ENCODE results near the gene DNAJB5.
"Not testable (repeated sequence)": the region's sequence is repeated elsewhere in the genome, so short reads cannot be mapped to it uniquely, and the experiment has no call there.

Gene DNAJB5

GRCh38 chr9:34989003-34989945 lies at the start of gene DNAJB5:
Gene DNAJB5 (plus strand): TSS chr9:34989745. CDS start chr9:34990631, 886 bp downstream.
- DNase-seq (ENCODE audit: low read depth in 1 of 2, low spot score in 1 of 2): peak; percentile 93 to 94

- not testable (repeated sequence) for DNase-seq (ENCODE audit: low read depth in 1 of 2, low spot score in 1 of 2)
These were observed 49.6 kb upstream of the DNAJB5 start for GRCh38 chr9:34939989-34940388.

GRCh38 chr9:34948451-34948850 lies 41.1 kb upstream of the DNAJB5 start:
- no peak for DNase-seq (ENCODE audit: low read depth in 1 of 2, low spot score in 1 of 2)

- DNase-seq (ENCODE audit: low read depth in 1 of 2, low spot score in 1 of 2): no peak
These were observed 35.3 kb upstream of the DNAJB5 start for GRCh38 chr9:34954225-34954624.

- not testable (repeated sequence) for DNase-seq (ENCODE audit: low read depth in 1 of 2, low spot score in 1 of 2)
These were observed 33.5 kb upstream of the DNAJB5 start for GRCh38 chr9:34956066-34956465.

- no peak for DNase-seq (ENCODE audit: low read depth in 1 of 2, low spot score in 1 of 2)
These were observed 32.9 kb upstream of the DNAJB5 start for GRCh38 chr9:34956648-34957047.

GRCh38 chr9:34957492-34958410 lies 31.8 kb upstream of the DNAJB5 start, which contains the start of gene PHF24:
Gene PHF24 (plus strand): TSS chr9:34958285. CDS start chr9:34971299, 13,014 bp downstream.
- peak in 1 of 2 donors; percentile 8 for DNase-seq (ENCODE audit: low read depth in 1 of 2, low spot score in 1 of 2)

- no peak for DNase-seq (ENCODE audit: low read depth in 1 of 2, low spot score in 1 of 2)
These were observed 31.0 kb upstream of the DNAJB5 start for GRCh38 chr9:34958411-34958982.

GRCh38 chr9:34959461-34959860 lies 30.1 kb upstream of the DNAJB5 start:
- no peak for DNase-seq (ENCODE audit: low read depth in 1 of 2, low spot score in 1 of 2)

- no peak for DNase-seq (ENCODE audit: low read depth in 1 of 2, low spot score in 1 of 2)
These were observed 27.7 kb upstream of the DNAJB5 start for GRCh38 chr9:34961574-34962490.

- no peak for DNase-seq (ENCODE audit: low read depth in 1 of 2, low spot score in 1 of 2)
These were observed 27.0 kb upstream of the DNAJB5 start for GRCh38 chr9:34962546-34962945.

- DNase-seq (ENCODE audit: low read depth in 1 of 2, low spot score in 1 of 2): no peak
These were observed 26.0 kb upstream of the DNAJB5 start for GRCh38 chr9:34963552-34963951.

- DNase-seq (ENCODE audit: low read depth in 1 of 2, low spot score in 1 of 2): no peak
These were observed 25.1 kb upstream of the DNAJB5 start for GRCh38 chr9:34964458-34964857.

- DNase-seq (ENCODE audit: low read depth in 1 of 2, low spot score in 1 of 2): no peak
These were observed 18.3 kb upstream of the DNAJB5 start for GRCh38 chr9:34971146-34971811.

- no peak for DNase-seq (ENCODE audit: low read depth in 1 of 2, low spot score in 1 of 2)
These were observed 14.9 kb upstream of the DNAJB5 start for GRCh38 chr9:34974664-34975063.

- no peak for DNase-seq (ENCODE audit: low read depth in 1 of 2, low spot score in 1 of 2)
These were observed 13.1 kb upstream of the DNAJB5 start for GRCh38 chr9:34976441-34976840.

- no peak for DNase-seq (ENCODE audit: low read depth in 1 of 2, low spot score in 1 of 2)
These were observed 12.6 kb upstream of the DNAJB5 start for GRCh38 chr9:34976992-34977391.

- no peak for DNase-seq (ENCODE audit: low read depth in 1 of 2, low spot score in 1 of 2)
These were observed 9.3 kb upstream of the DNAJB5 start for GRCh38 chr9:34980181-34980761.

- DNase-seq (ENCODE audit: low read depth in 1 of 2, low spot score in 1 of 2): no peak
These were observed 7.2 kb upstream of the DNAJB5 start for GRCh38 chr9:34982361-34982760.

All from stimulated activated CD4-positive, alpha-beta T cell treated with anti-CD3 and anti-CD28 coated beads, Interleukin-15, amount 100 ng/mL, for 1 hour (primary cell).